GM19397 (cell line): ENCODE results near the gene PTEN.

Experiments
- ATAC-seq: cut with Tn5 transposase; IDR thresholded peaks from one replicate; pipeline ENCODE4 v1.9.1; 2021; ENCODE audit warnings: mild to moderate bottlenecking, moderate library complexity; ENCODE audit not compliant: unreplicated experiment

The PTEN gene

GRCh38 chr10:87915989-87916388 lies 52.6 kb downstream of the PTEN start:
- ATAC-seq, result no peak

- ATAC-seq, result no peak
Observed at GRCh38 chr10:87916515-87916914, 53.1 kb downstream of the PTEN start.

- ATAC-seq, result no peak
Observed at GRCh38 chr10:87918254-87918859, 54.9 kb downstream of the PTEN start.

- ATAC-seq, result no peak
Observed at GRCh38 chr10:87920538-87920937, 57.1 kb downstream of the PTEN start.

GRCh38 chr10:87921931-87922688 lies 58.7 kb downstream of the PTEN start:
- no peak for ATAC-seq

GRCh38 chr10:87923233-87923632 lies 59.8 kb downstream of the PTEN start:
- ATAC-seq, result no peak

- no peak for ATAC-seq
Observed at GRCh38 chr10:87925570-87925969, 62.1 kb downstream of the PTEN start.

- no peak for ATAC-seq
Observed at GRCh38 chr10:87927091-87927490, 63.7 kb downstream of the PTEN start.

GRCh38 chr10:87928996-87929395 lies 65.6 kb downstream of the PTEN start:
- ATAC-seq, result no peak

GRCh38 chr10:87930141-87930540 lies 66.7 kb downstream of the PTEN start:
- ATAC-seq, result no peak

- no peak for ATAC-seq
Observed at GRCh38 chr10:87930934-87931835, 67.8 kb downstream of the PTEN start.

- ATAC-seq, result no peak
Observed at GRCh38 chr10:87931836-87932230, 68.4 kb downstream of the PTEN start.

- no peak for ATAC-seq
Observed at GRCh38 chr10:87935290-87936141, 72.1 kb downstream of the PTEN start.

- ATAC-seq, result no peak
Observed at GRCh38 chr10:87940210-87940609, 76.8 kb downstream of the PTEN start.

- ATAC-seq, result no peak
Observed at GRCh38 chr10:87942884-87943527, 79.6 kb downstream of the PTEN start.

- ATAC-seq, result no peak
Observed at GRCh38 chr10:87945984-87946383, 82.6 kb downstream of the PTEN start.

- no peak for ATAC-seq
Observed at GRCh38 chr10:87952612-87953011, 89.2 kb downstream of the PTEN start.

- ATAC-seq, result no peak
Observed at GRCh38 chr10:87956055-87956454, 92.6 kb downstream of the PTEN start.

- no peak for ATAC-seq
Observed at GRCh38 chr10:87957702-87958101, 94.3 kb downstream of the PTEN start.

GRCh38 chr10:87960230-87960629 lies 96.8 kb downstream of the PTEN start:
- no peak for ATAC-seq
